Fibroblast of villous mesenchyme (primary cell): ENCODE measurements around the gene MUC5AC. TPM values are rescaled to one million over a fixed set of nuclear protein-coding genes. Genes with fewer than 3 reads are reported as not detected.
"Not testable (repeated sequence)": the region's sequence is repeated elsewhere in the genome, so short reads cannot be mapped to it uniquely, and the experiment has no call there.

Experiments
- DNase-seq: peaks from one replicate; pipeline ENCODE4 v3.0.0-alpha.2; 2010; ENCODE audit warnings: low read depth
- H3K4me3 ChIP-seq: 2 replicates; pipeline ENCODE4 v1.5.1; 2011; ENCODE audit warnings: low read depth, mild to moderate bottlenecking, low read length
- total RNA-seq: library from RNA; depleted of rRNA; stranded (reverse); fragments of >200 nt; gene quantifications from 2 replicates; pipeline ENCODE4 v1.2.3, GENCODE V29; 2012
- TF ChIP-seq, protein P1 (sequence below): IDR thresholded peaks from 2 replicates; pipeline ENCODE4 v1.5.1; 2012; ENCODE audit warnings: low read depth, mild to moderate bottlenecking, low read length; ENCODE audit not compliant: insufficient read depth

The MUC5AC gene
- total RNA-seq, 1 donor, result not detected

DNA sequence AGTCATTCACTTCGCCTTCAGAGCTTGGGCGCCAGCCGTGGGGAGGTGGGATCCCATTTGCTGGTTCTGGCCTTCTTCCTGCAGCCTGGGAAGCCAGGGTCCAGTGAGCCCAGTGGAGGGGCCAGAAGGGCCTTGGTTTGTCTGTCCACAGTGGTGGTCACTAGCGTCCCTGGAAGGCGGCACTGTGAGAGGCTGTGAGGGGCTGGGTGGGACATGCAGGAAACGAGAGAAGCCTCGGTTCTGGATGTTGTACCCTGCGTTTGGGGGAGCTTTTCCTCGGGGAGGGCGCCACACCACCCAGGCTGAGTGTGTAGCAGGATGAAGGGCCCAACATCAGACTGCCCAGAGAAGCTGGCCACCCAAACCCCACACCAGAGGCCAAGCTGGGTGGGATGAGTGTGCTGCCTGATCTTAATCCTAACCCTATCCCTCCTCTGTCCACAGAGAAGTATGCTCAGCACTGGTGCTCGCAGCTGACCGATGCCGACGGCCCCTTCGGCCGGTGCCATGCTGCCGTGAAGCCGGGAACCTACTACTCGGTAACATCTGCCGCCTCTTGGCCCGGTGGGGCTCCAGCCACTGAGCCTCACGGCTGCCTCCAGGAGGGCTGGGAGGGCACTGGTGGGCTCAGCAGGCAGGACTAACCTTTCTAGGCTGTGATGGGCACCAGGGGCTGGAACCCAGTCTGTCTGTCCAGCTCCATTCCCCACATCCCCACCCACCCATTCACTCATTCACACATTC is 14.4 kb downstream of the MUC5AC start:
- H3K4me3 ChIP-seq, result no peak overlapping the region
- TF ChIP-seq, protein P1, sequence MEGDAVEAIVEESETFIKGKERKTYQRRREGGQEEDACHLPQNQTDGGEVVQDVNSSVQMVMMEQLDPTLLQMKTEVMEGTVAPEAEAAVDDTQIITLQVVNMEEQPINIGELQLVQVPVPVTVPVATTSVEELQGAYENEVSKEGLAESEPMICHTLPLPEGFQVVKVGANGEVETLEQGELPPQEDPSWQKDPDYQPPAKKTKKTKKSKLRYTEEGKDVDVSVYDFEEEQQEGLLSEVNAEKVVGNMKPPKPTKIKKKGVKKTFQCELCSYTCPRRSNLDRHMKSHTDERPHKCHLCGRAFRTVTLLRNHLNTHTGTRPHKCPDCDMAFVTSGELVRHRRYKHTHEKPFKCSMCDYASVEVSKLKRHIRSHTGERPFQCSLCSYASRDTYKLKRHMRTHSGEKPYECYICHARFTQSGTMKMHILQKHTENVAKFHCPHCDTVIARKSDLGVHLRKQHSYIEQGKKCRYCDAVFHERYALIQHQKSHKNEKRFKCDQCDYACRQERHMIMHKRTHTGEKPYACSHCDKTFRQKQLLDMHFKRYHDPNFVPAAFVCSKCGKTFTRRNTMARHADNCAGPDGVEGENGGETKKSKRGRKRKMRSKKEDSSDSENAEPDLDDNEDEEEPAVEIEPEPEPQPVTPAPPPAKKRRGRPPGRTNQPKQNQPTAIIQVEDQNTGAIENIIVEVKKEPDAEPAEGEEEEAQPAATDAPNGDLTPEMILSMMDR, result no peak
- DNase-seq, result no peak

DNA sequence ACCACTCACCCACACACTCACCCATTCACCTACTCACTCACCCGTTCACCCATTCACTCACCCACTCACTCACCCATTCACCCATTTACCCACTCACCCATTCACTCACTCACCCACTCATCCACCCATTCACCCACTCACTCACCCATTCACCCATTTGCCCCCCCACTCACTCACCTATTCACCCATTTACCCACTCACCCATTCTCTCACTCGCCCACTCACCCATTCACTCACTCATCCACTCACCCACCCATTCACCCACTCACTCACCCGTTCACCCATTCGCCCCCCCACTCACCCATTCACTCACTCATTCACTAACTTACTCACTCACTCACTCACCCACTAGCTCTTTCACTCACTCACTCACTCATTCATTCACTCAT is 15.0 kb downstream of the MUC5AC start:
- no peak for DNase-seq
- H3K4me3 ChIP-seq, result no peak overlapping the region
- TF ChIP-seq, protein P1, result no peak

GRCh38 chr11:1173396-1173795 is 15.6 kb downstream of the MUC5AC start:
- not testable (repeated sequence) for DNase-seq, H3K4me3 ChIP-seq

GRCh38 chr11:1174441-1175370 is 17.0 kb downstream of the MUC5AC start:
- TF ChIP-seq, protein P1, result no peak
- no peak for DNase-seq
- no peak overlapping the region for H3K4me3 ChIP-seq

DNA sequence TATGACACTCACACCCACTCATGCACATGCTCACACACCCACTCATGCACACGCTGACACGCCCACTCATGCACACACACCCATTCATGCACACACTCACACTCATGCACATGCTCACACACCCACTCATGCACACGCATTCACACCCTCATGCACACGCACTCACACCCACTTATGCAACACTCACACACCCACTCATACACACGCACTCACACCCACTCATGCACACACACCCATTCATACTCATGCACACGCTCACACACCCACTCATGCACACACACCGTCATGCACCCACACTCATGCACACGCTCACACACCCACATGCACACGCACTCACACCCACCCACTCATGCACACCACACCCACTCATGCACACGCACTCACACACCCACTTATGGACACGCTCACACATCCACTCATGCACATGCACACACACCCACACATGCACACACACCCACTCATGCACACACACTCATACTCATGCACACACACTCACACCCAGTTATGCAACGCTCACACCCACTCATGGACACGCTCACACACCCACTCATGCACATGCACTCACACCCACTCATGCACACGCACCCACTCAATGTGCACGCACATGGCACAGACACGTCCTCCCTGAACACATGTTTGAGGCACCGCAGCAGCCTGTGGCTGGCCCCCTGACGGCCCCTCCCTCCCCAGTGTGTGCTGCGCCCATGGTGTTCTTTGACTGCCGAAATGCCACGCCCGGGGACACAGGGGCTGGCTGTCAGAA is 17.9 kb downstream of the MUC5AC start:
- no peak overlapping the region for H3K4me3 ChIP-seq
- TF ChIP-seq, protein P1, result no peak

GRCh38 chr11:1176224-1177019 is 18.7 kb downstream of the MUC5AC start:
- no peak for DNase-seq
- H3K4me3 ChIP-seq, result no peak overlapping the region
- TF ChIP-seq, protein P1, result no peak

More for the DNA sequence above, 17.9 kb downstream of the MUC5AC start:
- DNase-seq, result no peak
